Astrocyte (in vitro differentiated cells and primary cell): Measurements from ENCODE around the gene GBGT1. TPM values are rescaled to one million over a fixed set of nuclear protein-coding genes. Genes with fewer than 3 reads are reported as not detected.
"Not testable (repeated sequence)": the region's sequence is repeated elsewhere in the genome, so short reads cannot be mapped to it uniquely, and the experiment has no call there.

ENCODE experiments used
- DNase-seq: peaks from one replicate; pipeline ENCODE4 v3.0.0-alpha.2; 2010; ENCODE audit warnings: low read depth
- FAIRE-seq: peaks from 2 replicates; lab custom pipeline; 2011; peaks lifted over from hg19 to GRCh38; lab: Jason Lieb, UNC
- H2AFZ ChIP-seq: 2 replicates; pipeline ENCODE4 v1.6.0; 2012; ENCODE audit warnings: low read depth, low read length, inconsistent platforms
- H3K27ac ChIP-seq: 2 replicates; pipeline ENCODE4 v1.5.1; 2011; ENCODE audit warnings: low read depth, low read length, inconsistent platforms
- H3K27me3 ChIP-seq: 2 replicates; pipeline ENCODE4 v1.6.0; 2011; ENCODE audit warnings: low read length, inconsistent platforms; ENCODE audit not compliant: insufficient read depth
- H3K36me3 ChIP-seq: 2 replicates; pipeline ENCODE4 v1.5.1; 2011; ENCODE audit warnings: low read length, inconsistent platforms; ENCODE audit not compliant: insufficient read depth
- H3K4me1 ChIP-seq: 2 replicates; pipeline ENCODE4 v1.5.1; 2011; ENCODE audit warnings: low read length, inconsistent platforms; ENCODE audit not compliant: insufficient read depth
- H3K4me2 ChIP-seq: 2 replicates; pipeline ENCODE4 v1.6.0; 2012; ENCODE audit warnings: low read length, inconsistent platforms
- H3K4me3 ChIP-seq: 2 replicates; pipeline ENCODE4 v1.5.1; 2011; ENCODE audit warnings: low read depth, mild to moderate bottlenecking, low read length, inconsistent platforms; ENCODE audit not compliant: insufficient read depth
- H3K79me2 ChIP-seq: 2 replicates; pipeline ENCODE4 v1.6.0; 2012; ENCODE audit warnings: mild to moderate bottlenecking, low read length, inconsistent platforms; ENCODE audit not compliant: insufficient read depth
- H3K9ac ChIP-seq: 2 replicates; pipeline ENCODE4 v1.6.0; 2012; ENCODE audit warnings: mild to moderate bottlenecking, low read length, inconsistent platforms
- H3K9me3 ChIP-seq: 2 replicates; pipeline ENCODE4 v1.5.1; 2012; ENCODE audit warnings: low read depth, mild to moderate bottlenecking, low read length, inconsistent platforms; ENCODE audit not compliant: insufficient read depth
- H4K20me1 ChIP-seq: 2 replicates; pipeline ENCODE4 v1.6.0; 2012; ENCODE audit warnings: low read length, inconsistent platforms; ENCODE audit not compliant: insufficient read depth
- H3K27ac Mint-ChIP-seq: one replicate; pipeline ENCODE4 v1.8.0; 2021; ENCODE audit warnings: mild to moderate bottlenecking, mixed read lengths; ENCODE audit not compliant: unreplicated experiment
- H3K27me3 Mint-ChIP-seq: one replicate; pipeline ENCODE4 v1.8.0; 2021; ENCODE audit warnings: low read depth, mixed read lengths; ENCODE audit not compliant: unreplicated experiment
- H3K36me3 Mint-ChIP-seq: one replicate; pipeline ENCODE4 v1.8.0; 2021; ENCODE audit warnings: low read depth, mixed read lengths; ENCODE audit not compliant: unreplicated experiment
- H3K4me1 Mint-ChIP-seq: one replicate; pipeline ENCODE4 v1.8.0; 2021; ENCODE audit warnings: low read depth, mixed read lengths; ENCODE audit not compliant: unreplicated experiment
- H3K4me3 Mint-ChIP-seq: one replicate; pipeline ENCODE4 v1.8.0; 2021; ENCODE audit warnings: mild to moderate bottlenecking, moderate library complexity, mixed read lengths; ENCODE audit not compliant: unreplicated experiment
- H3K9me3 Mint-ChIP-seq: one replicate; pipeline ENCODE4 v1.8.0; 2021; ENCODE audit warnings: mild to moderate bottlenecking, mixed read lengths; ENCODE audit not compliant: unreplicated experiment
- CTCF ChIP-seq: IDR thresholded peaks from 2 replicates; pipeline ENCODE4 v1.5.1; 2011; ENCODE audit warnings: low read depth, mild to moderate bottlenecking, inconsistent platforms, low read length, moderate library complexity; ENCODE audit not compliant: insufficient read depth
- EZH2 ChIP-seq: IDR thresholded peaks from 2 replicates; pipeline ENCODE4 v1.6.1; 2012; ENCODE audit warnings: mild to moderate bottlenecking, low read length, inconsistent platforms; ENCODE audit not compliant: insufficient read depth
- total RNA-seq: library from RNA; stranded (reverse); gene quantifications from 2 replicates; pipeline ENCODE4 v1.2.1, GENCODE V29; 2021

The GBGT1 gene
- total RNA-seq, 1 donor from 2014 or later: 8.5 TPM

GRCh38 chr9:133171161-133171961, 7.6 kb upstream of the GBGT1 start:
- H3K4me1 ChIP-seq: no peaks in the 10 kb centered on the region
- no peak overlapping the region for H3K27ac ChIP-seq
- H3K4me3 ChIP-seq: no peak overlapping the region
- H3K4me2 ChIP-seq: no peak overlapping the region
- Mint-ChIP-seq H3K27me3 (peaks cover 33% of the 10 kb centered on the region), H3K4me3 (no peak overlapping the region), H3K9me3 (no peaks in the 10 kb centered on the region), H3K4me1 (peaks cover 6% of the 10 kb centered on the region), H3K27ac (no peak overlapping the region), H3K36me3 (no peaks in the 10 kb centered on the region)
- no peaks in the 10 kb centered on the region for H4K20me1 ChIP-seq
- no peaks in the 10 kb centered on the region for H3K9me3 ChIP-seq
- FAIRE-seq (no peak), DNase-seq (no peak)
- no peak for TF ChIP-seq CTCF
- H3K9ac ChIP-seq: no peak overlapping the region
- H3K27me3 ChIP-seq: peaks cover 24% of the 10 kb centered on the region
- no peaks in the 10 kb centered on the region for H3K36me3 ChIP-seq
- H3K79me2 ChIP-seq: no peaks in the 10 kb centered on the region
- H2AFZ ChIP-seq: no peak overlapping the region

GRCh38 chr9:133170716-133171115, 7.0 kb upstream of the GBGT1 start:
- Histone ChIP-seq H3K9me3 (no peaks in the 10 kb centered on the region), H3K4me3 (no peak overlapping the region), H4K20me1 (no peaks in the 10 kb centered on the region), H3K36me3 (no peaks in the 10 kb centered on the region), H3K9ac (no peak overlapping the region), H3K4me1 (no peaks in the 10 kb centered on the region), H3K27ac (no peak overlapping the region), H3K79me2 (no peaks in the 10 kb centered on the region), H2AFZ (no peak overlapping the region), H3K4me2 (no peak overlapping the region), H3K27me3 (peaks cover 23% of the 10 kb centered on the region)
- peaks cover 6% of the 10 kb centered on the region for H3K4me1 Mint-ChIP-seq
- H3K27ac Mint-ChIP-seq: no peak overlapping the region
- no peaks in the 10 kb centered on the region for H3K9me3 Mint-ChIP-seq
- TF ChIP-seq CTCF: no peak
- no peak for TF ChIP-seq EZH2
- no peak overlapping the region for H3K4me3 Mint-ChIP-seq
- H3K27me3 Mint-ChIP-seq: peaks cover 28% of the 10 kb centered on the region
- H3K36me3 Mint-ChIP-seq: no peaks in the 10 kb centered on the region
- DNase-seq (no peak), FAIRE-seq (no peak)

GRCh38 chr9:133169687-133170086, 6.0 kb upstream of the GBGT1 start:
- peaks cover 15% of the 10 kb centered on the region for H3K27me3 ChIP-seq
- H3K4me3 Mint-ChIP-seq, DNase-seq, H4K20me1 ChIP-seq, H3K9ac ChIP-seq, H3K9me3 Mint-ChIP-seq, H3K4me3 ChIP-seq, H3K9me3 ChIP-seq, H2AFZ ChIP-seq, H3K27ac Mint-ChIP-seq, H3K36me3 ChIP-seq, H3K79me2 ChIP-seq, H3K36me3 Mint-ChIP-seq, H3K4me2 ChIP-seq, H3K4me1 ChIP-seq, FAIRE-seq, H3K27ac ChIP-seq: not testable (repeated sequence)
- Mint-ChIP-seq H3K4me1 (peaks cover 13% of the 10 kb centered on the region), H3K27me3 (peaks cover 22% of the 10 kb centered on the region)
